ELR (cell line): ENCODE results near the gene RABGAP1L.
"Not testable (repeated sequence)": the region's sequence is repeated elsewhere in the genome, so short reads cannot be mapped to it uniquely, and the experiment has no call there.

ENCODE experiments used
- DNase-seq: peaks from one replicate; pipeline ENCODE4 v3.0.0-alpha.2; 2015; ENCODE audit warnings: low read depth

Gene RABGAP1L

GRCh38 chr1:174242856-174243255, 83.5 kb downstream of the RABGAP1L start:
- no peak for DNase-seq

DNA sequence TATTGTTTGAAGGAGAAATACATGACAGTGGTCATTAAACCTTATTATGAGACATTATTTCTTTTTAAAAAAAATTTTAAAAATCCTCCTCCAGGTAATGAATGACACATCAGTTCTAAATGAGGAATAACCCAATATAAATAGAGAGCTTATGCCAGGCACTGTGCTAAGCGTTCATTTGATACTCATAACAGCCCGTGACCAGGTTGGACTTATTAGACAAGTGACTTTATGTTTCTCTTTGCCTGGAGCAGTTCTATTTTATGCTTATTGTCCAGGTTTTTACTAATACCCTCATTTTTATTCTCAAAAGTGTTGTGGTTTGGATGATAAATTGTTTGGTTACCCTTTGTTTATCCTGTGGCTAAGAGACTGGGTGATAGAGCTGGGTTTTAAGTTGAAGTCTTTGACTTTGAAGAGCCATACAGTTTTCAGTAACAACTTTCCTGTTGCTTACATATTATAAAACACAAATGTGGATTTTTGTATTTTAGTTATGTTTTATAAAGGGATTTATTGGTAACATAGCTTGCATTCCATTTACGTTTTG, 84.2 kb downstream of the RABGAP1L start:
- peak; percentile 22 for DNase-seq

DNA sequence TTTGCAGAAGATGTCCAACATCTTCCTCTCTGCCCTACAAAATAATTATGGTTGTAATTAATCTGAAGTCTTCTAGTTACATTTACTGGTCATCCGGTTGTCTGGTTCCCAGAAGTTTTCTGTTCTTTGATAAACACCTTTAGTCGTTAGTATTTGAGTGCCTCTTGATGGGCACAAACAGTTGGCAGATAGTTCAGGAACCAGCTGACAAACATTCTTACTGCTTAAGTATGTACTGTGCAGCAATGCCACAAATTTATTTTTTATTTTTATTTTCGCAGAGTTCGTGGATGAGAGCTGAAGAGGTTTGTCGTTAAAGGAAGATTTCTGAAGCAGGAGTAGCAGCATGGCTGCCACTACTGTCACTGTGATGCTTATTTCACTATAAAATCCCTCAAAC, 84.7 kb downstream of the RABGAP1L start:
- no peak for DNase-seq

- DNase-seq = no peak
Observed at GRCh38 chr1:174247472-174247871, 88.2 kb downstream of the RABGAP1L start.

DNA sequence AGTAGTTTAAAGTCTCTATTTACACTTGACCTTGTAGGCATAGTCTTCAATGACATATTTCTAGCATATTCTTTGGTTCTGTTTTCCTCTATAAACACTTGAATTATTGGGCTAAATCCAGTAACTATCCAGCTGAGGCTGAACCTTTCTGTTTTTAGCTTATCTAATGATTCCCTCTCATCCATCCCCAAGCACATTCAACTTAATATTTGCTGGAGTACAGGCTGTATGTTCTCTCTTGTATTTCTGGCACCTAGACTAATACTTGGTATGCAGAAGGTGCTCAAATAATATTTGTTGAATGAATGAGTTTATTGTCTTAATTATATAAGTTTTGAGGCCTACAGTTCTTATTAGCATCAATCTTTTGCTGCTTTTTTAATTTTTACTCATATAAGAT, 88.7 kb downstream of the RABGAP1L start:
- DNase-seq = no peak

- not testable (repeated sequence) for DNase-seq
Observed at GRCh38 chr1:174256386-174256785, 97.1 kb downstream of the RABGAP1L start.

DNA sequence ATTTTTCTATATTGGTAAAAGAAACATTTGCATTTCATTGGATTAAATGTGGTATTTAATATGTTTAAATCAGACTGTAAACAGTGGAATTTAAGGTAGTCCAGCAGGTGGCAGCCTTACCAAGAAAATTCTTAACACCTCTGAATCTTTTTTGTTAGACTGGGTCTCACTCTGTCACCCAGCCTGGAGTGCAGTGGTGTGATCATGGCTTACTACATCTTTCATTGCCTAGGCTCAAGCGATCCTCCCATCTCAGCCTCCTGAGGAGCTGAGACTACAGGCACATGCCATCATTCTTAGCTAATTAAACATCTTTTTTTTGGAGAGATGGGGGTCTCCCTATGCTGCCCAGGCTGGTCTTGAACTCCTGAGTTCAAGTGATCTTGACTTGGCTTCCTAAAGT, 98.8 kb downstream of the RABGAP1L start:
- DNase-seq = peak; percentile 60

DNA sequence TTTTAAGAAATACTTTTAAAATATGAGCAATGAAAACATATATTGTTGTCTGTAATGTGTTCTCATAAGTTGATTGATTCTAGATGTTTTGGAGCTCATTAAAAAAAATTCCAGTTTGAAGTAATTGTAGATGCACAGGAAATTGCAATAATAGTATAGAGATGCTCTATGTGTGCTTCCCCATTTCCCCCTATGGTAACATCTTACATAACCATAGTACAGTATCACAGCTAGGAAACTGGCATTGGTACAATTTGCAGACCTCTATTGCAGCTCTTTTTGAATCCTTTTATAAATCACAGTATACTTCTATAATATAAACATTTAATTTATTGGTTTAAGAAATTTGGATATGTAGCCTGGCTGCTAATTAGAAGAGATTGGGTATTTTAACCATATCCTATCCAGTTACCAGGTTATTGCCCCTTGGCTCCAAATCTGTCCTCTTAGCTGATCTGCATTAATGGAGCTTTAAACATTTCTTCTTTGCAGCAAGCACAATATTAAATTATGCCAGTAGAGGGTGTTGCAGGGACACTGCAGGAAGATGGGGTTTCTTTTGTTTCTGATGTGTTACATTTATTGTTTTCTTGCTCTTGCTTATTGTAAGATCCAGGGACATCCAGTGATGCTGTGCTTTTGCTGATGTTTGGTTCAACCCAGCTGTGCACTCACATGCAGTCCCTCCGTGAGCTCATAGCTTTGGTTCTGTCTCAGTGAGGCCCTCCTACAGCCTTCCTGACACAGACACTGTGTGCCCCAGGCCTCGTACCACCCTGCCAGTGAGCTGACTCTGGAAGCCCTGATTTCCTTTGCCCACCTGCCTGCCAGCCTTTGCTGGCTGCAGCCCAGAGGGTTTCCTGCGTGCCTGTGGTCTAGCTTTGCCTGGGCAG, 103.3 kb downstream of the RABGAP1L start:
- DNase-seq = peak; percentile 68

DNA sequence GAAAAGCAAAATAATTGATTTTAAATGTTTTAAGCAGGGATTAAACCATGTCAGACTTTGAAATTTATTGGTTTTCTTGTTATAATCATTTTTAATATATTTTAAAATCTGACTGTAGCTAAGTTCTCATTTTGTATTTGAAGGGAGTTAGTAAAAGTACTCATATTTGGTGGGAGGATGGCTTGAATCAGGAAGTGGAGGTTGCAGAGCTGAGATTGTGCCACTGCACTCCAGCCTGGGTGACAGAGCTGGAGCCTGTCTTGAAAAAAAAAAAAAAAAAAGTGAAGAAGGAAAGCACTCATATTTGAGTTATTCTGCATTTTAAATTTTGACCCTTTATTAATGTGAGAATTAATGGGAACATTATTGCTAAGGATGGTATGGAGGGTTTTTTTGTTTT, 106.0 kb downstream of the RABGAP1L start:
- DNase-seq = no peak

DNA sequence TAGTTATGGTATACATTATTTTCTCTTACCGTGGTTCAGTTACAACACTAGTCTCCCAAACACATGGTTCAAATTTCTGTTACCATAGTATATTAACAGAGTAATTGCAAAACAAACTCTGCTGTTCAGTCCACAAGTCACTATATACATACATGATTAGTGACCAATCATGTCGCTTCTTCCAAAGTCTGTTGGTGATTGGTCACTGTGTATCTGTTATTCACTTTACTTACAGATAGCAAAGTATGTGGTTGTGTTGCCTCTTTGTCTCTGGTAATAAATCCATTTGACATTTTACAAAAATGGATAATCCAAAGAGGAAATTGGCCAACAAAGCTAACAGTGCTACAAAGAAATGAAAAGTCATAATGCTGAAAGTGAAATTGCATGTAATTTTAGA, 107.2 kb downstream of the RABGAP1L start:
- no peak for DNase-seq

DNA sequence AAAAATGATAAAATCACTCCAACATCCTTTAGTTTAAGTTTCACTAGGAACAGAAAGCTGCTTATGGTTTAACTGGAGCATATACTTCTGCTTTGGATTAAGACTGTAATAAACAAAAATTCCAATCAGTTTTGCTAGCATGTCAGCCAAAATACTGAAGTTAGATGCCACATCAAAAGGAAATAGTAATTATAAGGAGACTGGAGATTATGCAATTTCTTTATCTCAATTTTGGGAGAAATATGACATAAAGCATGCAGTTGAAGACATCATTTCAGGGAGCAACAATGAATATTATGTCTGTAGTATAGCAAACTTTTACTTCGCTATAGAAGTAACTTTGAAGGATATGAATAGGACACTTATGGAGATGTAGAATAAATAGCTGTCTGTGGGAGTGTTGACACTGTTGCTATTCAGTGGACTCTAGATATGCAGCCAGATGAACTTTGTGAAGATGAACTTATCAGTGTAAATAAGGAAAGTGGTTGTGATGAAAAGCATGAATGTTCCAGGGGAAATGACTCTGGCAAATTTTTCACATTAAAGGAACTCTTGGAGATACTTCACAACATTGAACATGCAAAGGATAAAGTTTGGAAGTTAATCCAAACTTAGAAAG, 107.8 kb downstream of the RABGAP1L start:
- no peak for DNase-seq

DNA sequence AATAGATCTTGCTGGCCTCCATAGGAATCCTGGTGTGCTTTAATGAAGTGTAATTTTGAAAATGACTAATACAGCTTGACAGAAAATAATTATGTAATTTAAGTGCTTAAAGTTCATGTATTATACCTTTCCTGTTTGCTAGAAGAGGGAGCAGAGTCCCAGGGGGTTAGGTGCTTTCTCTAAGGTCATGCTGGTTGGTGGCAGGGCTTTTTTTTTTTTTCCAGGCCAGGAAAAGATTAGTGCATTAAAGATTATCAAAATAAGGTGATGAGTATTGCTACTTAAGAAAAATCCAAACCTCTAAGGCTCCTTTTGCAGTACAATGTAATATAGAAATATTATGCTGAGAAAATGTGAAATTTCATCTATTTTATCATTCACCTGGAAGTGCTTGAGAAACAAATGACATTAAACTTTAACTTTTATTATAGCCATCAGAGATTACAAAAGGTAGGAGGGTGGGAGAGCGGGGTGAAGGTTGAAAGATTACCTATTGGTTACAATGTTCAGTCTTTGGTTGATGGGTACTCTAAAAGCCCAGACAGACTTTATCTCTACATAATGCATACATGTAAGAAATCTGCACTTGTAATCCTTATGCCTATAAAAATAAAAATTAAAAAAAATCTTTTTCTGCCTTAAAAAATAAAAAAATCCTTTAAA, 110.8 kb downstream of the RABGAP1L start:
- no peak for DNase-seq

- no peak for DNase-seq
Observed at GRCh38 chr1:174273190-174273589, 113.9 kb downstream of the RABGAP1L start.

DNA sequence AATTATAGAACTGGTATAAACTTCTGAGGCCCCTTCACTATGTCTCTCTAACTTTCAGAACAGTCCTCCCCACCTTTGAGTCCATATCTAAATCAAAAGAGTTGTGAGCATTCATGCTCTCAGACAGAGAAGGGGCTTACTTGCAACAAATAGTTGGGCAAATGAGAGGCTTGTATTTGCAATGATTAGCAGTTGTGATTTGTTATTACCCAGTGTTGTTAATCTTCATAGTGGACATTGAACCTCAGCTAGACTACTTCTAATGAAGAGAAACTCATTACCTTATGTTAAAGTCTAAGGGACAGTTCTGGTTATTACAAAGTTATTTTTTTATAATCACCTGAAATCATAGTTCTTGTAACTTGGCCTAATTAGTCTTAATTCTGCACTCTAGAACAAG, 114.5 kb downstream of the RABGAP1L start:
- no peak for DNase-seq

GRCh38 chr1:174274452-174274851, 115.1 kb downstream of the RABGAP1L start:
- no peak for DNase-seq

DNA sequence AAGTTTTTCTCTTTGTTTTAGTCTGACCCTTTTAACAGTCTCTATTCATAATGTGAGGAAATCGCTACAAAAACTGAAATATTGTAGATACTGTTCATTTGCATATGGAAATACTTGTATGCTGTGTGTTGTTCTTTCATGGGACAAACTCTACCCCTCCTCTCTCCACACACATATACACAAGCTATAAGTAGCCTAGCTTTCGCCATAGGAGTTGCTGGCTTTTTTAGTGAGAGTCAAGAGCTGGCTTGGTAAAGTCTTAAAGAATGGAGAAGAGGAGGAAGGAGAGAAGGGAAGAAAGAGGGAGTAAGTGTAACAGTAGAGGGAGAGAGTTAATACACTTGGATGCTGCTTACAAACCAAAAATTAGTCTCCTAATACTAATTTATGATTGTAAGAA, 115.6 kb downstream of the RABGAP1L start:
- no peak for DNase-seq

DNA sequence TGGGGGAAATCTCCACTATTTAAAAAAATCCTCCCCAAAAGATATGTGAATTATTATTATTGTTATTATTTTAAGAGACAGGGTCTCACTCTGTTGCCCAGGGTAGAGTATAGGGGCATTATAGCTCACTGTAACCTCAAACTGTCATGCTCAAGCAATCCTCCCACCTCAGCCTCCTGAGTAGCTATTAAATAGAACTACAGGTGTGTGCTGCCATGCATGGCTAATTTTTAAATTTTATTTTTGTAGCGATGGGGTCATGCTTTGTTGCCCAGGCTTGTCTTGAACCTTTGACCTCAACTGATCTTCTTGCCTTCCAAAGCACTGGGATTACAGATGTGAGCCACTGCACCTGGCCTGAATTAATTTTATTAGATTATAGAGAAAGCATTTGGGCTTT, 116.8 kb downstream of the RABGAP1L start:
- no peak for DNase-seq

DNA sequence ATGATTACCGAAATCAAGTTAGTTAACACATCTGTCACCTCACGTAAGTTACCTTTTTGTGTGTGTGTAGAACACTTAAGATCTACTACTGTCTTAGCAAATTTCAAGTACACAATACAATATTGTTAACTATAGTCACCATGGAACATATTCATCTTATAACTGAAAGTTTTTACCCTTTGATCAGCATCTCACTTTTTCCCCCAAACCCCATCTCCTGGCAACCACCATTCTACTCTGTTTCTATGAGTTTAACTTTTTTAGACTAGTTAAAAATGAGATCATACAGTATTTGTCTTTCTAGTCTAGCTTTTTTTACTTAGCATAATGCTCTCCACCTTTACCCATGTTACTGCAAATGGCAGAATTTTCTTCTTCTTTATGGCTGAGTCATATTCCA, 124.7 kb downstream of the RABGAP1L start:
- DNase-seq = no peak

DNA sequence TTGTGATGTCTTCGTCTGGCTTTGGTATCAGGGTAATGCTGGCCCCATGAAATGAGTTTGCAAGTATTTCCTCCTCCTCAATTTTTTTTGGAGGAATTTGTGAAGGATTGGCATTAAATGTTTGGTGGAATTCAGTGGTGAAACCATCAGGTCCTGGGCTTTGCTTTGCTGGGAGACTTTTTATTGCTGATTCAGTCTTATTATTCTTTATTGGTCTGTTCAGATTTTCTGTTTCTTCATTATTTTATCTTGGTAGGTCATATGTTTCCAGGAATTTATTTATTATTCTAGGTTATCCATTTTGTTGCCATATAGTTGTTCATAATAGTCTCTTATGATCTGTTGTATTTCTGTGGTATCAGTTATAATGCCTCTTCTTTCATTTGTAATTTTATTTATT, 126.7 kb downstream of the RABGAP1L start:
- DNase-seq = no peak

- no peak for DNase-seq
Observed at GRCh38 chr1:174289644-174290310, 130.5 kb downstream of the RABGAP1L start.

- no peak for DNase-seq
Observed at GRCh38 chr1:174291059-174291458, 131.7 kb downstream of the RABGAP1L start.

- DNase-seq = no peak
Observed at GRCh38 chr1:174296309-174296708, 137.0 kb downstream of the RABGAP1L start.
